IMR-90 (cell line): Measurements from ENCODE around the gene COA1. TPM values are rescaled to one million over a fixed set of nuclear protein-coding genes. Genes with fewer than 3 reads are reported as not detected.
A peak's percentile ranks its signal among the peaks of the same experiment; 100 is the strongest.

Experiments
- ATAC-seq: fragments of 200-7000 bp; cut with Tn5 transposase; 2 replicates; pipeline ENCODE4 v1.9.1; 2020; ENCODE audit warnings: low read depth, mild to moderate bottlenecking, moderate library complexity
- Bru-seq: library from RNA; stranded (reverse); fragments of 400-500 nt; gene quantifications from one replicate; lab custom pipeline; 2021; lab: Mats Ljungman, UMichigan
- BruChase-seq, 2 experiments: library from RNA; stranded (reverse); fragments of 400-500 nt; gene quantifications; one replicate each; lab custom pipeline; 2021; lab: Mats Ljungman, UMichigan
- BruUV-seq: library from RNA; stranded (reverse); fragments of 400-500 nt; replicated peaks from 2 replicates; lab custom pipeline; 2021; lab: Mats Ljungman, UMichigan
- CTCF ChIA-PET: fragments of 300-600 bp; formaldehyde crosslinking; extraction: SDS; loops from one replicate; lab custom pipeline; 2021; ENCODE audit warnings: antibody characterized with exemption; lab: Yijun Ruan, JAX
- POLR2A ChIA-PET: fragments of 300-600 bp; sonication (Branson Sonifier 250); formaldehyde crosslinking; loops from one replicate; lab custom pipeline; 2022; ENCODE audit warnings: antibody characterized with exemption; ENCODE audit not compliant: unreplicated experiment; lab: Charles Lee
- DNase-seq: peaks from one replicate; pipeline ENCODE4 v3.0.0; 2013
- H2AFZ ChIP-seq: replicated peaks from 2 replicates; pipeline ENCODE3; 2013; ENCODE audit warnings: low read length, mild to moderate bottlenecking; ENCODE audit not compliant: poor library complexity
- H2AK5ac ChIP-seq: 2 replicates; pipeline ENCODE4 v1.6.1; 2013; ENCODE audit warnings: low read depth, low read length, inconsistent platforms
- H2AK9ac ChIP-seq: replicated peaks from 2 replicates; pipeline ENCODE3; 2013; ENCODE audit warnings: mild to moderate bottlenecking, low read depth, low read length, moderate library complexity; ENCODE audit not compliant: poor library complexity
- H2BK120ac ChIP-seq: 2 replicates; pipeline ENCODE4 v1.6.1; 2013; ENCODE audit warnings: low read depth, low read length, inconsistent platforms
- H2BK15ac ChIP-seq: 3 replicates; pipeline ENCODE4 v1.6.1; 2013; ENCODE audit warnings: low read depth, low read length, inconsistent platforms
- H2BK20ac ChIP-seq: 2 replicates; pipeline ENCODE4 v1.6.1; 2013; ENCODE audit warnings: low read depth, mild to moderate bottlenecking, inconsistent platforms, low read length, moderate library complexity
- H2BK5ac ChIP-seq: 2 replicates; pipeline ENCODE4 v1.6.1; 2013; ENCODE audit warnings: mild to moderate bottlenecking, low read depth, low read length, inconsistent platforms; ENCODE audit not compliant: poor library complexity, severe bottlenecking
- H3K14ac ChIP-seq: replicated peaks from 2 replicates; pipeline ENCODE4 v1.6.1; 2013; ENCODE audit warnings: low read depth, low read length, inconsistent platforms
- H3K18ac ChIP-seq: 2 replicates; pipeline ENCODE4 v1.6.1; 2013; ENCODE audit warnings: low read depth, low read length, control low read depth
- H3K23ac ChIP-seq: 2 replicates; pipeline ENCODE4 v1.6.1; 2013; ENCODE audit warnings: low read depth, low read length, inconsistent platforms
- H3K27ac ChIP-seq: 2 replicates; pipeline ENCODE4 v1.5.1; 2013; ENCODE audit warnings: mild to moderate bottlenecking, control low read depth, low read length; ENCODE audit not compliant: insufficient read depth
- H3K27me3 ChIP-seq: 2 replicates; pipeline ENCODE4 v1.6.1; 2013; ENCODE audit warnings: low read length; ENCODE audit not compliant: control insufficient read depth, insufficient read depth
- H3K36me3 ChIP-seq: 2 replicates; pipeline ENCODE4 v1.6.1; 2013; ENCODE audit warnings: low read length, mixed read lengths; ENCODE audit not compliant: control insufficient read depth, insufficient read depth
- H3K4ac ChIP-seq: 2 replicates; pipeline ENCODE4 v1.6.1; 2013; ENCODE audit warnings: low read depth, low read length, inconsistent platforms
- H3K4me1 ChIP-seq: 2 replicates; pipeline ENCODE4 v1.6.1; 2013; ENCODE audit warnings: low read length, mixed read lengths; ENCODE audit not compliant: control insufficient read depth, insufficient read depth
- H3K4me2 ChIP-seq: 2 replicates; pipeline ENCODE4 v1.6.1; 2013; ENCODE audit warnings: low read depth, mild to moderate bottlenecking, control low read depth, low read length, moderate library complexity
- H3K4me3 ChIP-seq: 2 replicates; pipeline ENCODE4 v1.5.1; 2013; ENCODE audit warnings: low read depth, mild to moderate bottlenecking, control low read depth, low read length, moderate library complexity; ENCODE audit not compliant: insufficient read depth
- H3K56ac ChIP-seq: 2 replicates; pipeline ENCODE4 v1.6.1; 2013; ENCODE audit warnings: low read length, inconsistent platforms; ENCODE audit not compliant: insufficient read depth; ENCODE audit errors: extremely low read depth
- H3K79me1 ChIP-seq, 2 experiments: 2 replicates each; pipeline ENCODE4 v1.6.1; 2013; ENCODE audit warnings: low read length in 2 of 2, inconsistent platforms in 1 of 2, low read depth in 1 of 2
- H3K9ac ChIP-seq: 2 replicates; pipeline ENCODE4 v1.6.1; 2013; ENCODE audit warnings: low read depth, low read length, control low read depth
- H3K9me1 ChIP-seq: 2 replicates; pipeline ENCODE4 v1.6.1; 2013; ENCODE audit warnings: low read length, inconsistent platforms; ENCODE audit not compliant: insufficient read depth
- H3K9me3 ChIP-seq: 2 replicates; pipeline ENCODE4 v1.6.1; 2013; ENCODE audit warnings: low read length; ENCODE audit not compliant: control insufficient read depth, insufficient read depth
- H4K20me1 ChIP-seq: 2 replicates; pipeline ENCODE4 v1.6.1; 2013; ENCODE audit warnings: low read length, inconsistent platforms; ENCODE audit not compliant: insufficient read depth
- H4K5ac ChIP-seq: 2 replicates; pipeline ENCODE4 v1.6.1; 2013; ENCODE audit warnings: mild to moderate bottlenecking, low read depth, low read length, control low read depth
- H4K8ac ChIP-seq, 2 experiments: 2 replicates each; pipeline ENCODE4 v1.6.1; 2013; ENCODE audit warnings: low read depth in 2 of 2, low read length in 2 of 2, control low read depth in 1 of 2, inconsistent platforms in 1 of 2
- H4K91ac ChIP-seq: 2 replicates; pipeline ENCODE4 v1.6.1; 2013; ENCODE audit warnings: low read depth, low read length, inconsistent platforms; ENCODE audit not compliant: insufficient read depth
- CEBPB ChIP-seq: IDR thresholded peaks from 2 replicates; pipeline ENCODE4 v1.6.1; 2012; ENCODE audit warnings: low read depth, low read length, improper control_type of control experiment
- CHD1 ChIP-seq: IDR thresholded peaks from 2 replicates; pipeline ENCODE4 v1.6.1; 2012; ENCODE audit warnings: low read depth, low read length, improper control_type of control experiment
- FOS ChIP-seq: fragments of 150-350 bp; IDR thresholded peaks from 2 replicates; pipeline ENCODE4 v1.6.1; 2016; ENCODE audit warnings: low read depth, low read length
- MAZ ChIP-seq: IDR thresholded peaks from 2 replicates; pipeline ENCODE4 v1.6.1; 2012; ENCODE audit warnings: low read depth, mild to moderate bottlenecking, low read length, improper control_type of control experiment, moderate library complexity, borderline replicate concordance
- MXI1 ChIP-seq: IDR thresholded peaks from 2 replicates; pipeline ENCODE4 v1.6.1; 2012; ENCODE audit warnings: low read depth, mild to moderate bottlenecking, low read length, moderate library complexity, borderline replicate concordance
- NFE2L2 ChIP-seq: fragments of 150-350 bp; IDR thresholded peaks from 2 replicates; pipeline ENCODE4 v1.6.1; 2016; ENCODE audit warnings: low read depth, mild to moderate bottlenecking, low read length
- POLR2A ChIP-seq: IDR thresholded peaks from 2 replicates; pipeline ENCODE4 v1.6.1; 2012; ENCODE audit warnings: mild to moderate bottlenecking, low read depth, low read length
- RAD21 ChIP-seq: IDR thresholded peaks from 2 replicates; pipeline ENCODE4 v1.6.1; 2012; ENCODE audit warnings: low read length, improper control_type of control experiment
- RFX5 ChIP-seq: IDR thresholded peaks from 2 replicates; pipeline ENCODE4 v1.8.0; 2012; ENCODE audit warnings: low read depth, mild to moderate bottlenecking, low read length, moderate library complexity
- WGBS, 2 experiments: methylation state at CpG; one replicate each; pipeline versions ENCODE4 v1.1.5 to v1.1.7; 2013; ENCODE audit warnings: missing lambda C conversion rate in 2 of 2; ENCODE audit not compliant: insufficient read length in 1 of 2; ENCODE audit errors: extremely low coverage in 2 of 2; 5-methylcytosine and 5-hydroxymethylcytosine counted together
- dilution Hi-C: fragments of 300-500 bp; cut with HindIII; formaldehyde crosslinking; loops from one replicate; pipeline ENCODE4 v1.14.3; 2018; ENCODE audit warnings: low sequenced_read_pairs; ENCODE audit not compliant: unreplicated experiment
- in situ Hi-C: fragments of 300-500 bp; cut with MboI; formaldehyde crosslinking; loops from 3 replicates; pipeline ENCODE4 v1.14.3; 2019; ENCODE audit warnings: low sequenced_read_pairs, inconsistent platforms, mixed read lengths
- intact Hi-C: fragments of 100-400 bp; cut with micrococcal nuclease; formaldehyde crosslinking; loops from 2 replicates; pipeline ENCODE4 v1.10.0; 2022
- long read RNA-seq: library from polyadenylated mRNA; unstranded; transcript quantifications from one replicate; pipeline ENCODE4 v2.0.0, GENCODE V29; 2021; ENCODE audit not compliant: unreplicated experiment
- polyA plus RNA-seq, 3 experiments: library from polyadenylated mRNA; depleted of rRNA; stranded (reverse); fragments of >200 nt; gene quantifications; 2 replicates each; pipeline ENCODE4 v1.2.3, GENCODE V29; 2012; ENCODE audit warnings: low replicate concordance in 1 of 3
- total RNA-seq: library from RNA; depleted of rRNA; stranded (reverse); fragments of >200 nt; gene quantifications from 2 replicates; pipeline ENCODE4 v1.2.3, GENCODE V29; 2012; rRNA removed

The COA1 gene
- total RNA-seq, result 59.5 and 66.4 TPM in 2 replicates
- 24.2 and 34.2 TPM in 2 replicates for polyA plus RNA-seq (2012; rRNA removed)
- 8.0 and 13.1 TPM in 2 replicates for polyA plus RNA-seq (2012; cell fraction: cytosol; rRNA removed)
- 10.3 and 43.3 TPM in 2 replicates for polyA plus RNA-seq (2012; cell fraction: nucleus; rRNA removed; ENCODE audit: low replicate concordance)
- Bru-seq, nascent RNA, result percentile 83 among the genes with signal in this experiment
- BruChase-seq, experiment 1, labeled RNA remaining after a 6-hour chase, result percentile 89 among the genes with signal in this experiment
- BruChase-seq, experiment 2, labeled RNA remaining after a 2-hour chase, result percentile 89 among the genes with signal in this experiment
- long read RNA-seq, transcript COA1-201 (6 exons, 927 nt), result major isoform, 10 of 30 reads
- long read RNA-seq, partial matches to known transcripts, result 7 of 30 reads
- long read RNA-seq, other reads (novel, unspliced or antisense), result 11 of 30 reads

DNA sequence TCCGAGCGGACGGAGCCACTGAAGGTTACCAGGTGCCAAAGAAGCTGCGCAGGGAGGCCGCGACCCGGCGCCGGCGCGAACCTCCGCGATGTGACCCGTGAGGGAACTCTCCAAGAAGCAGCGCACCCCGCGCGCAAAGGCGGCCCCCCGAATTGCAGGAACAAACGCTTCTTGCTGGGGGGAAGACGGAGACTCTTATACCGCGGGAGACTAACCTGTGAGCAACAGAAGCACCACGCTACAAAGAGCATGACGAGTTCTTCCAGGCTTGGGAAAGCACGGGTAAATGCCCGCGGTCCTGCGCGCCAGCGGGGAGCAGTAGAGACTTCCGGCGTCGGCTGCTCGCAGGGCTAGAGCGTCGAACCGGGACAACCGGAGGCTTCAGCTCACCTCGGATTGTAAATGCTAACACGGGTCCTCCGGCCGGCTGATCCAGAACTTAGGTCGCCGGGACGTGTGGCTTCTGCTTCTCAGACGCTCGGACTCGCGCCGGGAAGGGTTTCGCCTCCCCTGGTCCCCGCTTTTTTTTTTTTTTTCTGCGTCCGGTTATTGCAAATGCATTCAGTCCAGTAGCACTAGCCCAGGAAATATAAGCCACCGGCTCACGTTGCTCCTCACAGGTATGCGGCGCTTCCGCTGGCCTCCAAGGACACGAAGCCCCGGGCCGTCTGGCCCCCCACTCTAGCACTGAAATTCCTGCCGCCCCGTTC, at the start of gene COA1:
COA1 (minus strand) TSS at position 310 of the 710 bp plus-strand sequence. CDS start 80,909 bp downstream, outside the sequence.
- Histone ChIP-seq H3K79me1 (peaks cover 14 to 24% of the 10 kb centered on the region in 2 experiments), H3K4ac (peak within 1 kb of the TSS; percentile 92), H3K14ac (peak within 1 kb of the TSS; percentile 91), H2BK20ac (no peak within 1 kb of the TSS; the same call in 1 of the 2 replicates), H3K4me2 (peak within 1 kb of the TSS; percentile 97), H2BK120ac (peak within 1 kb of the TSS; percentile 67; the same call in 1 of the 2 replicates), H3K23ac (peak within 1 kb of the TSS; percentile 98), H3K27me3 (no peaks in the 10 kb centered on the region), H3K9ac (peak within 1 kb of the TSS; percentile 98), H3K9me1 (no peaks in the 10 kb centered on the region), H4K5ac (peak within 1 kb of the TSS; percentile 97), H4K20me1 (no peaks in the 10 kb centered on the region), H2AFZ (peak within 1 kb of the TSS; percentile 98), H3K4me1 (peaks cover 2% of the 10 kb centered on the region; the same call in 1 of the 2 replicates), H2AK5ac (no peak within 1 kb of the TSS), H2BK5ac (peak within 1 kb of the TSS; percentile 73), H3K18ac (peak within 1 kb of the TSS; percentile 67), H2AK9ac (peak within 1 kb of the TSS; percentile 79), H4K8ac (peak within 1 kb of the TSS; percentile 79 to 95), H3K4me3 (peak within 1 kb of the TSS; percentile 98), H3K9me3 (no peaks in the 10 kb centered on the region), H2BK15ac (peak within 1 kb of the TSS; percentile 15; the same call in 1 of the 3 replicates), H4K91ac (peak within 1 kb of the TSS; percentile 53), H3K36me3 (no peaks in the 10 kb centered on the region), H3K27ac (peak within 1 kb of the TSS; percentile 89), H3K56ac (peak within 1 kb of the TSS; percentile 79)
- DNase-seq, result peak; percentile 91
- TF ChIP-seq CHD1 (no peak), RAD21 (peak; percentile 9; the same call in 1 of the 2 replicates), NFE2L2 (no peak), CEBPB (no peak), POLR2A (peak; percentile 59; the same call in 1 of the 2 replicates), MXI1 (peak; percentile 88), FOS (no peak), RFX5 (no peak), MAZ (no peak; the same call in 1 of the 2 replicates)
- WGBS, 2 experiments, result 0% methylated on average over 49 of the region's 66 CpGs; no CpG with 5 or more reads in 1 of the 2 experiments
- CTCF ChIA-PET, result interaction anchor here (0.9 to 1.5 kb wide), 4 partner anchors 39 to 147 kb away, joined by 3 to 7 read pairs (median 4); partner anchors contain the start of gene STK17A
- no TSS peak for BruUV-seq
- in situ Hi-C loops, result loop anchor here (10.0 kb wide), 1 partner anchor 785 kb away; no protein-coding TSS in a partner anchor
- ATAC-seq, result peak; percentile 98
- intact Hi-C loops, result no loop called here
- POLR2A ChIA-PET, result interaction anchor here (0.6 to 0.7 kb wide), 2 partner anchors 14 to 427 kb away, joined by 4 to 5 read pairs; no protein-coding TSS in a partner anchor
- dilution Hi-C loops, result no loop called here
